ENCODE results near the gene FSTL1.

FSTL1 gene

DNA sequence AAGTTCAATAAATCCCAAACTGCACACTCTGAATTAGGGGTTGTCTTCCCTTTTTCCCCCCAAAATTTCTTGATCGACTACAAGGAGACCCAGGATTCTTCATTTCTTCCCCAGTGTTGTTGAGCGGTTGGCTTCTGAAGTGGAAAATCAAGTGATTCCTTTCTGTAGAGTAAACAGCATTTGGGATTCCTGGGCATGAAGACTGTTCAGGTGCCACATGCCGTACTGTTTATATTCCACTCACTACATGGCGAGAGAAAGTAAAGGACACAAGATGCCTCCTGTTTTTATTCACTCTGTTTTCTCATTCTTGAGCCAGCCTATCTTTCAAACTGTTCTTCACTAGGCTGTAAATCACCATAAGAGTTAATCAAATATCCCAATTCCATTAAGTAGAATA is 12.6 kb downstream of the FSTL1 start:
- DNase-seq, result no peak

DNA sequence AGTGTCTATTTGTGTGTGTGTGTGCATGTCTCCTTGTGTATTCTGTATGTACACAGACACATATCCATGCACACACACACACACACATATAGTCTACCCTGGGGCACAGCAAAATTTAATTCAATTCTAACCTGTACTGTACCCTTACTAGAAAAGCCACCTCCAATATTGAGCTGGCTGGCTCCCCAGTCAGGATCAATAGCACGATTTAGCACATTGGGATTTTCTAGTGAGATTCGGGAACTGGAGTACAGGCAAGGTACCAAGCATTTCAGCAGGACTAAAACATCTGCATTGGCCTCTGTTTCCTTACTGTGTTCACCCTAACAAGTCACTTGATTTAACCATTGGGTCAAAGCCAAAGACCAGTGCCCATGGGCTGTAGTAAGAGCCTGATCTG is 13.2 kb downstream of the FSTL1 start:
- DNase-seq, result no peak

GRCh38 chr3:120436523-120437050 is 14.2 kb downstream of the FSTL1 start:
- DNase-seq, result no peak

GRCh38 chr3:120435621-120436020 is 15.2 kb downstream of the FSTL1 start:
- DNase-seq, result no peak

DNA sequence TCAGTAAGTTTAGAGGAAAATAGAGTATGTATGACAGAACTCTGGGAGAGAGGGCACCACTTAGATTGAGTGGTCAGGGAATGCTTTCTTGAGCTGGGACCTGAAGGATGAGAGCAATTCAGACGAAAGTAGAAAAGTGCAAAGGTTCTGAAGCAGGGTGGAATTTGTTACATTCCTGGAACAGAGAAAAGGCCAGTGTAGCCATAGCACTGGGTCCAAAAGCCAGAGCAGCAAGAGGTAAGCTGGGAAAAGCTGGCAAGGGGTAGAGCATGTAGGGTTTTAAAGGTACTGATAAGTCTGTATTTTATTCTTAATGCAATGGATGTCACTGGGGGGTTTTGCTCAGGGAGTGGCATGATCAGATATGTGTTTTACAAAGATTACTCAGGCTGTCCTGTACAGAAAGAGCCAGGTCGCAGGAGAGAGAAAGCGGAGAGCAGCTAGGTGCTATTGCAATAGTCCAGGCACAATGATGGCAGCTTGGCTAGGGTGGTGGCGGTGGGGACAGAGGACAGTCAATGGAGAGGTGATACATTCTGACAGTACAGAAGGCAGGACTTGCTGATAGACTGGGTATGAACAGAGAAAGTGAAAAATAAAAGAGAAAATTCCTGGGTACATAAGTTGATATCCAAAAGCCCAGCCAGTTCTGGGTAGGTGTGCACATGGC is 17.0 kb downstream of the FSTL1 start:
- DNase-seq, result no peak

GRCh38 chr3:120432150-120432860 is 18.5 kb downstream of the FSTL1 start:
- no peak for DNase-seq

- no peak for DNase-seq
These were observed 20.9 kb downstream of the FSTL1 start for GRCh38 chr3:120429921-120430361.

GRCh38 chr3:120428924-120429323 is 21.9 kb downstream of the FSTL1 start:
- DNase-seq, result no peak

DNA sequence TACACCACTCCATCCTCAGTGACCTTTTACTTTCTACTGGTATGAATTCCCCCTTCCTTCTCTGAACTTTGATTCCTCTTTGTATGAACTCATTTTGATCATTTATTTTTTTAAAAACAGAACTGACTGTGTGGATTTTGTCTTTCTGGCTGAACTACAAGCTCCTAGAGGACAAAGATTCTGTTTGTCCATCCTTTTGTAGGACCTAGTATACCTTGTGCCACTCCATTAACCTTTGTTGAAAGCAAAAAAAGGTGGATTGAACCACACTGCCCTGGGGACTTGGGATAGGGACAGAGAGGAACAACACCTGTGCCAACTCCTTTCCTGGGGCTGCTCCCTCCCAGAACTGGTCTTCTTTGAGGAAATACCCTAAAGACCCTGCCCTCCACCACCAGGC is 23.6 kb downstream of the FSTL1 start:
- no peak for DNase-seq

DNA sequence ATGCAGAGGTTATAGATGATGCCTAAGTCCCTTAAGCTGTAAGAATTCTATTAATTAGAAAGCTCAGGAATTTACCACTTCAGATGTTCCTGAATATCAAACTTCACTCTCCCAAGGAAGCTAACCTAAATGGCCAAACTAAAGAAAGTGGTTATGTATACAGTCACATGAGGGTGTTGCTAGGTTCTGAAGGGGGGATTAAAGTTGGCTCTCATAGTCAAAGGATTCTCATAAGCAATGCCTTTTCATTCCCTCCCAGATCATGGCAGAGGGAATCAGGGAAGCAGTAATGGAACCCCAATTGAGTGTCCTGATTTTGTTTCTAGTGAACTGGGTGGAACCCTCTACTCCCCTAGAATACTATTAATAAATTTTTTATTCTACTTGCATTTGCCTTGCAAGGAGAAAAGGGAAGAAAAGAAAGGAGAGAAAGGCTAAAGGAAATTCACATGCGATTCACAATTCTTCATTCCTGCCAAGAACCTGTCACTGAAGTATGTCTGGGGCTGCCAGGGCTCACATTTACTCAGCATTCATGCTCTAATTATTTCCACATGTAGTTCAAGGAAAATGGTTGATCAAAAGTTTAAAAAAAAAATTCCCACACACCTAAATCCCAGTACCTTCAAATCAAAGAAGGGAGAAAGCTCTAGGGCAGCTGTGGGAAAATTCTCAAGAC is 25.1 kb downstream of the FSTL1 start:
- DNase-seq, result no peak

DNA sequence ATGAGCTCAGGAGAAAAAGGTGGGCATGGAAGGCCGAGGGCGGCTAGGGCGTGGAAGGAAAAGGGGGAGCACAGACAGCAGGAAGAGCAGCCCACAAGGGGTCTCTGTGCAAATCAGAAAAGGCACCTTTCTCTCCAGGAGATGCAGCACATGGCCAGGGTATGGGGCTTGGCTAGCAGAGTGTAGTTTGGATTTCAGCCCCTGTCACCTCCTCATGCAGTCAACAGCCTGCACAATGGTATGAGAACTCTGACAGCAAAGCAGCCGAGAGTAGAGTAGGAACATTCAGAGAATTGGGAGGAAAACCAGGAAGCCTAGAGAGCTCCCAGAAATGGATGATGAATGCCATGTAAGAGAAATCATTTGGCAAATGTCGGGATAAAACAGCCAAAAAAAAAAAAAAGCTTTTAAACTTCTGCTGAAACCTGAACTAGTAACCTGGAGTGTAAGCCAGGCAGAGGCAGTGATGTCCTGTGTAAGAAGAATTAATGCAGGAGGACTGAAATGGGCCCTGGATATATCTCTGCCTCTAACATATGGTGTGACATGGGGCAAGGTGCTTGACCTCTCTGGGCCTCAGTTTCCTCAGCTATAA is 25.7 kb downstream of the FSTL1 start:
- no peak for DNase-seq

- DNase-seq, result no peak
These were observed 26.3 kb downstream of the FSTL1 start for GRCh38 chr3:120424506-120424905.

DNA sequence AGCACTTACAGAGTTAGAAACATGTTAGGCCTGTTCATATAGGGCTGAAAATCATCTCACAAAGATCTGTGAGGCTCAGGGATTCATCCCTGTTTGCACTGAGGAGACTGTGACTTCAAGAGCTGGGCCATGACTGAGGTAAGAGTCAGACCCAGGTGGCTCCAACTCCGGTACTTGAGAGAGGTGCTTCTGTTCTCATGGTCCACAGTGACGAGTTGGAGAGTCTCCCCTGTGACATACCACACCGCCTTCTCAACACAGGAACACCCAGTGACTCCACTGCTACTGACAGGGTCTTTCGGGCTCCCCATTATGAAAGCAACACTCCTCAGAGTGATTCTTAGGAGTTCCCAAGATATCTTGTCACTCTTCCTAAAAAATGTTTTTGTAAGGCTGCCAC is 27.4 kb downstream of the FSTL1 start:
- DNase-seq, result no peak

GRCh38 chr3:120421926-120422325 is 28.9 kb downstream of the FSTL1 start:
- no peak for DNase-seq

DNA sequence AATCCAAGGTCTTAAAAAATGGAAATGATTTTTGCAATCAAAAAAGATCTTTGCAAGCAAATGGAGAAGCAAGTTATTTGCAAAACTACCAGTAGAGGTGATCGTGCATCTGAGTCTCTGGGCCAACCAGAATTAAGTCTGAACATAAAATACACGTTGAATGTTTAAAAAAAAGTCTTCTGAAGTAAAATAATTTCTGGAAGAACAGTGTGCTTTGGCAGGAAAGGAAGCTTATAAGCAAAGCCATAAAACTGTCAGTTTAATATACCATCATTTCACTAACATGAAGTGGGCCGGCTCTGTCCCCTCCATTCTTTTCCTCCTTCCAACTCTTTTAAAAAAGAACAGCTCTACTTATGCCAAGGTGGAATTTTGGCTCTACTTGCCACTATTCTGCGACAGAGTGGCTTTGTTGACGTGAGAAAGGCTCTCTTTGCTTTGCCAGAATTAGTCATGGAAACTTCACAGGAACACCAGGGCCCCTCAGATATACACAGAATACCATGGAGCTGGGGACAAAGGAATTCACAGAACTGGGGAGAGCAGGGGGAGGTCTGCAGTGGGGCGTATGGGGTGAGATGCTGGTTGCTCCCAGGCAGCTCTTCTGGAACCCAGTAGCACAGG is 29.8 kb downstream of the FSTL1 start:
- no peak for DNase-seq

DNA sequence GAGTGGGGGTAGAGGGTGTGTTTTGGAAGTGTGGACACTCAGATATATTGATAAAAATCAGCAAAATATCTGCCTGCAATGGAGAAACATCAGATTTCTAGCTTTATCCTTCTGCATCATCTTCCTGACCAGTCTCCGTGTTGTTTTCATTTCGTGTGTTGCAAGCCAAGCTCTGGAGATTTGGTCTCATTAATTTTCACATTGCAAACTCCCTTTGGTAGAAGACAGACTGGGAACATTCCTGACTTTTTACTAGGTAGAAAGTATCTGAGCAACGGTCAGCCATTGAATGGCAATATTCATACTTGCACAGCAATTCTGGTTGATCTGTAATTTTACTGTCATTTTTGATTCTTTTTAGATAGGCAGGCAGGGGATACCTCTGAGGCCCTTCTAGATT is 30.4 kb downstream of the FSTL1 start:
- DNase-seq, result no peak

DNA sequence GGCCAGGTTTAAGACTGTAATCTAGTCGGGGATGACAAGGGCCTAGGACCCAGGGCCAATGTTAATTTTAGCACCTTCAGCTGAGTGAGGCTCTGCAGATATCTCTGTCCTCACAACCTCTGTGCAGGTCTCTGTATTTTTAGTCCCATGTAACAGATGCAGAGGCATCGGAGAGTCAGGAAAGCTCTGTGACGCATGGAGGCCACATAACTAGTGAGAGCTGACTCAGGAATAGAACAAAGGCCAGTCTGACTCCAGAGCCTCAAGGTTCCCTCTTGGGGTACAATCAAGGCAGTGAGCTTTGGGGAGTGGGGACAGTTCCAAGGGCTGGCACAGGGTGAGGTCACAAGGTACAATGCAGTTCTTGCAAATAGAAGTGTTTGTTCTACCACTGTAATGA is 31.0 kb downstream of the FSTL1 start:
- no peak for DNase-seq

- DNase-seq, result peak; percentile 65
These were observed 31.8 kb downstream of the FSTL1 start for GRCh38 chr3:120418866-120419490.

GRCh38 chr3:120418446-120418845 is 32.3 kb downstream of the FSTL1 start:
- no peak for DNase-seq

- peak; percentile 87 for DNase-seq
These were observed 33.4 kb downstream of the FSTL1 start for GRCh38 chr3:120417272-120417911.

- DNase-seq, result no peak
These were observed 33.9 kb downstream of the FSTL1 start for GRCh38 chr3:120416868-120417267.

DNA sequence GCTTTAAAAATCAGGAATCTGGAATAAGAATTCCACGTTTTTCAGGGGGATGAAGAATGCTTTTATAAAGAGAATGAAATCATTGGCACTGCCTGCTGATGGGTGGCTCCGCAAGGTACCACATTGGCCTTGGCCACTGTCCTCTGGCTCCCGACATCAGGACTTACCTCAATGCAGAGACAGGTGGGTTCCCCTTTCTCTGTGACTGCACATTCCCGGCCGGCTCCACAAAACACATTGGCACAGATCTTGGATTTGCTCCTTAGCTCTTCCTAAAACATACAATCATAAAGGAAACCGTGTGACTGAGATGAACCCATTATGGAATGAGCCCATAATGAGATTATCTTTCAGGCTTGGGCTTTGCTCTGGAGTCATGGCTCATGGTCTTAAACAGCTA is 35.0 kb downstream of the FSTL1 start:
- no peak for DNase-seq
